H7 (cell line): Measurements from ENCODE around the gene AOAH. TPM values are rescaled to one million over a fixed set of nuclear protein-coding genes. Genes with fewer than 3 reads are reported as not detected.

ENCODE experiments used
- DNase-seq: peaks from one replicate; pipeline ENCODE4 v3.0.0; 2012
- H3K27me3 ChIP-seq: 2 replicates; pipeline ENCODE4 v1.6.0; 2011; ENCODE audit warnings: mild to moderate bottlenecking, low read length; ENCODE audit not compliant: control insufficient read depth, insufficient read depth
- H3K36me3 ChIP-seq: replicated peaks from 2 replicates; pipeline ENCODE4 v1.5.1; 2011; ENCODE audit warnings: low read length; ENCODE audit not compliant: control insufficient read depth, insufficient read depth
- H3K4me3 ChIP-seq: 2 replicates; pipeline ENCODE4 v1.5.1; 2011; ENCODE audit warnings: low read depth, mild to moderate bottlenecking, control low read depth, low read length, moderate library complexity; ENCODE audit not compliant: insufficient read depth
- total RNA-seq: library from RNA; depleted of rRNA; stranded (reverse); fragments of >200 nt; shearing (Covaris generic); gene quantifications from 2 replicates; pipeline ENCODE4 v1.2.3, GENCODE V29; 2014

AOAH gene
- total RNA-seq, 1 experiment from 2014 or later, result 0.21 TPM

- no peaks in the 10 kb centered on the region for H3K27me3 ChIP-seq
- no peak for DNase-seq
- H3K4me3 ChIP-seq, result no peak overlapping the region
- H3K36me3 ChIP-seq, result no peaks in the 10 kb centered on the region
Measured at GRCh38 chr7:36545291-36545690, 179.0 kb downstream of the AOAH start.

DNA sequence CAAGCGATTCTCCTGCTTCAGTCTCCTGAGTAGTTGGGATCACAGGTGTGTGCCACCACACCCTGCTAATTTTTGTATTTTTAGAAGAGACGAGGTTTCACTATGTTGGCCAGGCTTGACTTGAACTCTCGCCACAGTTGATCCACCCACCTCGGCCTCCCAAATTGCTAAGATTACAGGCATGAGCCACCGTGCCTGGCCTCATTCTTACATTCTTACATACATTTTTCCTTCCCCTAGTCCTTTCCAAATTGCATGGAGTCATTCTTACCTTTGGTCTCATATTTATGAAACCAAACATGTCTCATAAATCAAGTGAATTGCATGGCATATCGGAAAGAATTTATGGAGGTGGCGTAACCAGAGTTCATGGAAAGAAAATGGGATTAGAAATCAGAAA is 186.2 kb downstream of the AOAH start:
- Histone ChIP-seq H3K4me3 (no peak overlapping the region), H3K36me3 (no peaks in the 10 kb centered on the region), H3K27me3 (no peaks in the 10 kb centered on the region)
- DNase-seq, result no peak

DNA sequence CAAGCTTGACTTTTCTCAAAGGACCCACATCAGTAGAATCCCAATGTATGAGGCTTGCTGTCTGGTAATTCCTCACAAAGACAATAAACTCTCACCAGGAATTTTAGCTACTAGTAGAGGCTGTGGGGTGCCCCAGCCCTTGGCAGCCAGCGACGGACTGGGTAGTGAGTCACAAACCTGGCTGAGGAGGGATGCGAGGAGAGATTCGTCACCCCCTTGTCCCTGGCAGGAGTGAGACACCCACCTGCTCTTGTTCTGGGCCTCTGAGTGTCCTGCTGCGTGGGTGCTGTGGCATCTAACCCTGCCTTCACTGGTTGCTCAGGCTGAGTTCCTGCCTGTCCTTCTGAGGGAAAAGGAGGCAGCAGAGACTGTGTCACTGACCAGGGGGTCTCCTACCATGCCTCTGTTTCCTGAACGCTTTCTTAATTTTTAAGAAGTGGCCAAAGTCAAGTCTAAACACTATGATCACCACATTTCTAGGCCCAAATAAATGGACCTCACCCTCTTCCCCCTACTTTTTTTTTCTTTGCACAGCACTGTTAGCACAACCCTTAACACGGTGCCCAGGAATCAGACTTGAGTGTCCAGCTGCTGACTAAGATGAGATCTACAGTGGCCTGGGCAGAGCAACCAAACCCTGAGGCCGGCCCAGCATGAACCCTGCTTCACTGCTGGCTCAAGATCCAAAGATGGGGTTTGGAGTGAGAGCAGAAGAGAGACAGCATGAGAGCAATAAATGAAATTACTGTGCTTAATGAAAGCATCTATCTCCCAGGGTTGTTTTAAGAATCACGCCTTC is 188.2 kb downstream of the AOAH start:
- Histone ChIP-seq H3K36me3 (no peaks in the 10 kb centered on the region), H3K4me3 (no peak overlapping the region), H3K27me3 (no peaks in the 10 kb centered on the region)
- no peak for DNase-seq

DNA sequence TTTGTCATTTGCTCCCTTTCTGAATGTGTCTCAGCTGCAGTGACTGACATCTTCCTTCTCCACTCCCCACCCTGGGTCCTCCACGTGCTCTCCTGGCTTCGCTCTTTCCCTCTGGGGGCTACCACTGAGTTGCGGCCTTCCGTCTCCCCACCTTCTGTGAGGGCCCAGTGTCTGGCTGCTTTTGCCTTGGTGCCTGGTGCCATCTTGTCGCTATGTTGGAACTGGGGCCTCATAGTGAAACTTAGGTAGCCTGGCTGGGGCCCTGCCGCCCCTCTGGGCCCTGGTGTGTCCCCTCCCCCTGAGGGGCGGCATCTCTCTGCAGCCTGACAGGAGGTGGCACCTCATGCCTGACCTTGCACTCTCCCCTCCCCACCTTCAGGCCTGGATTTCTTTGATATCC is 190.6 kb downstream of the AOAH start:
- DNase-seq, result no peak
- Histone ChIP-seq H3K36me3 (no peaks in the 10 kb centered on the region), H3K27me3 (no peaks in the 10 kb centered on the region), H3K4me3 (no peak overlapping the region)

- Histone ChIP-seq H3K36me3 (no peaks in the 10 kb centered on the region), H3K4me3 (no peak overlapping the region), H3K27me3 (no peaks in the 10 kb centered on the region)
- no peak for DNase-seq
Measured at GRCh38 chr7:36532981-36533499, 191.3 kb downstream of the AOAH start.

DNA sequence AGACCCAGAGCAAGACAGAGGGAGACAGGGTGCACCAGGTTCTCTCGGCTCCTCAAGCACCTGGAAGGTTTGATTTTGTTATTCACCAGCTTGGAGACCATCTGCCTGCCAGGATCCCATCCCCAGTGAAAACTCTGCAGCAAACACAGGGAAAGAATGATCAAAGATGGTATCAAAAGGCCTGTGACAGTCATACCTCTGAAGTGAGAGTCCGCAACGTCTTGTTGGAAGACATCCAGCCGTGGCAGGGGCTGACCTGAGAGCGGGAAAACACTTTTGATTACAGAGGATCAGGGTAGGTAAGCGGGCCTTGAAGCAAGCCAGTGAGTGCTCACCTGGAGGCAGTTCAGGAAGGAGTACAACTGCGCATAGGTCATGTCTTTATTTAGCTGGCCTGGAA is 192.3 kb downstream of the AOAH start:
- Histone ChIP-seq H3K27me3 (no peaks in the 10 kb centered on the region), H3K4me3 (no peak overlapping the region), H3K36me3 (no peaks in the 10 kb centered on the region)
- no peak for DNase-seq

DNA sequence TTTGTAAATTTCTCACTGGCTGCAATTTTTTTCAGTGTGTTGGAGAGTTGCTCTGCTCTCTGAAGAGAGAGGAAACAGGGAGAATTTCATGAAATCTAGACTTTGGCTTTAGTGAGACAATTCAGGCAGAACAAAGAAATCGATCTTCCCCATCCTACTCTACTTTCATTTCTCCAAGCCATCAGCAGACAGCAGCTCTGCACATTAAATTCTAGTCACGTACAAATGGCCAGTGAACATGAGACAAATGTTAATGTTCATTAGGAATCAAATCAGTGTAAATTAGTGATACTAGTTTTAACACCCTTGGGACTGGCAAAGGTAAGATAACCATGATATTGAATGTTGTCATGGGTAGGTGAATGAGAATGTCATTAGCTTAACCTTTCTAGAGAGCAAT is 193.8 kb downstream of the AOAH start:
- no peaks in the 10 kb centered on the region for H3K27me3 ChIP-seq
- DNase-seq, result no peak
- H3K4me3 ChIP-seq, result no peak overlapping the region
- no peaks in the 10 kb centered on the region for H3K36me3 ChIP-seq

- Histone ChIP-seq H3K27me3 (no peaks in the 10 kb centered on the region), H3K4me3 (no peak overlapping the region), H3K36me3 (no peaks in the 10 kb centered on the region)
- no peak for DNase-seq
Measured at GRCh38 chr7:36527549-36527913, 196.8 kb downstream of the AOAH start.

- H3K36me3 ChIP-seq, result no peaks in the 10 kb centered on the region
- no peak for DNase-seq
- H3K27me3 ChIP-seq, result no peaks in the 10 kb centered on the region
- H3K4me3 ChIP-seq, result no peak overlapping the region
Measured at GRCh38 chr7:36526863-36527548, 197.3 kb downstream of the AOAH start.

- no peaks in the 10 kb centered on the region for H3K27me3 ChIP-seq
- no peaks in the 10 kb centered on the region for H3K36me3 ChIP-seq
- DNase-seq, result no peak
- no peak overlapping the region for H3K4me3 ChIP-seq
Measured at GRCh38 chr7:36523371-36524101, 200.8 kb downstream of the AOAH start.

DNA sequence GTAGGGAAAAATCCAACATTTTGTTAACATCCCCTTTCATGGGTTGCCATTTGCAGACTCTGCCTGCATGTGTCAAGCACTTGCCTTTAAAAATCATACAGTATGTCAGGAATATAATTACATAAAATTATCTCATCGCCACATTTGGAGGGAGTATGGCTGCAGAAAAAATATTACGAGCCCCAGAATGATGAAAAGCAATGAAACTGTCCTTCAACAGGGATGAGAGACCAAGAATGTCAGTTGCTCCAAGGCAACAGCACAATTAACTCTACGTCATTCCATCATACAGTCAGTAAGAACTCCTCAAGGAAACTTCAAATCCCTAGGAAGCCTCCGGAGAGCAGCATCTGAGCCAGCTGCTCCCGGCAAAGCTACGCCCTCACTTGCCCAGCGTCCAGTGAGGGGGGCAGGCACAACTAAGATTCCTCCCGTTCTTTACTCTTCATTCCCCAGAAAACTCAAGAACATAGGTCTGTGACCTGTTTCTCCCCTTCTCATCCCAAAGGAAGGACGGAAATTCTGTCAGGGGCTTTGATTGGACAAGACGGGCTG is 201.8 kb downstream of the AOAH start:
- no peak for DNase-seq
- H3K36me3 ChIP-seq, result no peaks in the 10 kb centered on the region

DNA sequence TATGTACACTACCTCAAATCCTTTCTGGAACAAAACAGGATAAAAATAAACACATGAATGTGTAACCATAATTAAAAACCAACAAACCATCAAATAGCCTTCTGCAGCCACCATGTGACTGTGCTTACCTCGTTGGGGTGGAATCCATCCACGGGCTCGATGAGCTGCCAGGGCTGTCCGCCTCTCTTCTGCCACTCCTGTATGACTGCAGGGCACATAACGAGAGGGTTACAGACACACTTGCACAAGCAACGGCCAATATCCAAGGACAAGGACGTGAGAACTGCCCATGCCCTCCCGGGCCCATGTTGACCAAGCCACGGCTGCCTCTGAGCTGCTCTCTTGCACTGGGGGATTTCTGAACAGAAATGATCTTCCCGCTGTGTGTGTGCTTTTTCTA is 202.4 kb downstream of the AOAH start:
- DNase-seq, result no peak
- Histone ChIP-seq H3K4me3 (no peak overlapping the region), H3K27me3 (no peaks in the 10 kb centered on the region), H3K36me3 (no peaks in the 10 kb centered on the region)

More for the DNA sequence above, 201.8 kb downstream of the AOAH start:
- Histone ChIP-seq H3K4me3 (no peak overlapping the region), H3K27me3 (no peaks in the 10 kb centered on the region)

- no peak for DNase-seq
- Histone ChIP-seq H3K4me3 (no peak overlapping the region), H3K27me3 (no peaks in the 10 kb centered on the region), H3K36me3 (no peaks in the 10 kb centered on the region)
Measured at GRCh38 chr7:36521133-36521532, 203.2 kb downstream of the AOAH start.

- Histone ChIP-seq H3K36me3 (no peaks in the 10 kb centered on the region), H3K27me3 (no peaks in the 10 kb centered on the region), H3K4me3 (no peak overlapping the region)
- no peak for DNase-seq
Measured at GRCh38 chr7:36515847-36516246, 208.4 kb downstream of the AOAH start.
